ENCODE results near the gene KCNQ1. TPM values are rescaled to one million over a fixed set of nuclear protein-coding genes. Genes with fewer than 3 reads are reported as not detected.

KCNQ1 gene
- total RNA-seq, 1 donor from 2014 or later, result 4.8 TPM

DNA sequence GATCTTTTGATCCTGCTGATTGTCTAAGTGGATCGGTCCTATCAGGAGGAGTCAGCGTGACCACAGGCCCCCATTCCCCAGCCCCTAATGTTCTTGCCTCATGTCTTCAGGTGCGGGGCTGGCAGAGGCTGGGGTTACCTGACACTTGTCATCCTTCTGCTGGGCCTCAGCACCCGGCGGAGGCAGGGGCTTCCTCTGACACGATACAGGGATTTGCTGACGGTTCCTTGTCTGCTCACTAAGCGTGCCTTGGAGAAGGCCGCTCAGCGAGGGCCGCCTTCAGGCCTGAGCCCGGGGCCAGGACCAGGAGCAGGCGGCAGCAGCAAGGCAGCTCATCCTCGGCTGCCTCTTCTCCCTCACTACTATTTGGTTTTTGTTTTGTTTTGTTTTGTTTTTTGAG, 300.7 kb downstream of the KCNQ1 start:
- Mint-ChIP-seq H3K4me1 (ENCODE audit: unreplicated experiment) (peaks cover 36% of the 10 kb centered on the region), H3K9me3 (no peaks in the 10 kb centered on the region), H3K36me3 (no peaks in the 10 kb centered on the region), H3K27me3 (no peaks in the 10 kb centered on the region), H3K4me3 (no peak overlapping the region), H3K27ac (no peak overlapping the region)
- TF ChIP-seq, protein P1, sequence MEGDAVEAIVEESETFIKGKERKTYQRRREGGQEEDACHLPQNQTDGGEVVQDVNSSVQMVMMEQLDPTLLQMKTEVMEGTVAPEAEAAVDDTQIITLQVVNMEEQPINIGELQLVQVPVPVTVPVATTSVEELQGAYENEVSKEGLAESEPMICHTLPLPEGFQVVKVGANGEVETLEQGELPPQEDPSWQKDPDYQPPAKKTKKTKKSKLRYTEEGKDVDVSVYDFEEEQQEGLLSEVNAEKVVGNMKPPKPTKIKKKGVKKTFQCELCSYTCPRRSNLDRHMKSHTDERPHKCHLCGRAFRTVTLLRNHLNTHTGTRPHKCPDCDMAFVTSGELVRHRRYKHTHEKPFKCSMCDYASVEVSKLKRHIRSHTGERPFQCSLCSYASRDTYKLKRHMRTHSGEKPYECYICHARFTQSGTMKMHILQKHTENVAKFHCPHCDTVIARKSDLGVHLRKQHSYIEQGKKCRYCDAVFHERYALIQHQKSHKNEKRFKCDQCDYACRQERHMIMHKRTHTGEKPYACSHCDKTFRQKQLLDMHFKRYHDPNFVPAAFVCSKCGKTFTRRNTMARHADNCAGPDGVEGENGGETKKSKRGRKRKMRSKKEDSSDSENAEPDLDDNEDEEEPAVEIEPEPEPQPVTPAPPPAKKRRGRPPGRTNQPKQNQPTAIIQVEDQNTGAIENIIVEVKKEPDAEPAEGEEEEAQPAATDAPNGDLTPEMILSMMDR (conservative IDR thresholded peaks at IDR 0.05), result no peak
- DNase-seq (ENCODE audit: extremely low spot score, unreplicated experiment), result no peak

DNA sequence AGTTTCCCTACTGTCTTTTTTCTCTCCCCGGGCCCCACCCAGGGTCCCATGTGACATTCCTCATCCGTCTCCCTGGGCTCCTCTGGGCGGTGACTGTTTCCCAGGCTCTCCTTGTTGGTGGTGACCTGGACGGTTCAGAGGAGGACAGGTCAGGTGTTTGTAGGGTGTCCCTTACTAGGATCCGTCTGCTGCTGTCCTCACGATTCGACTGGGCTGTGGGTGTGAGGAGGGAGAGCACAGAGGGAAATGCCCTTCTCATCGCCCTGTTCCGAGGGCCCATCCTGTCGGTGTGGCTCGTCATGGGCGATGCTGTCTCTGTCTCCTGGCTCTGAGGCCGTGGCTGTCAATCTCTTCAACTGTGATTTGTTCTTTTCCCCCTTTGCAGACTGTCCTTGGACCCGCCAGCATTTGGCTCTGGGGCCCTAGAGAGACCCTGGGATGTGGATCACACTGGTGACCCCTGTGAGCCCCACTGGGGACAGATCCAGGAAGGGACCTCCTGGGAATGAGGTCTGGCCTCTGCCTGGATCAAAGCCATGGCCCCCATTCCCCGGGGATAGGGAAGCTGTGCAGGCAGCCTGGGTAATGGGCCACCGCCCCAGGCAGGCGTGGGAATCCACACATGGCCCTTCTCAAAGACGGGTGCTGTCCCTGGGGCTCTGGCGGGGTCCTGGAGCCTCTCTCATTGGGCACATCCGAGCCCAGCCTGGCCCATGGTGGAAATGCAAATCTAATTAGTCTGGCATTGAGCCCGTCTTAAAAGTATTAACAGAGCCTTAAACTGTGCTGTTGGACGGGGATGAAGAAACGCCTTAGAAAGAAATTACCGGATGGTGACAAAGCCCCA, 301.8 kb downstream of the KCNQ1 start:
- Mint-ChIP-seq H3K36me3 (no peaks in the 10 kb centered on the region), H3K27ac (no peak overlapping the region), H3K4me3 (no peak overlapping the region), H3K9me3 (no peaks in the 10 kb centered on the region), H3K4me1 (ENCODE audit: unreplicated experiment) (peaks cover 38% of the 10 kb centered on the region), H3K27me3 (no peaks in the 10 kb centered on the region)
- no peak for DNase-seq (ENCODE audit: extremely low spot score, unreplicated experiment)
- TF ChIP-seq, protein P1 (conservative IDR thresholded peaks at IDR 0.05), result no peak

DNA sequence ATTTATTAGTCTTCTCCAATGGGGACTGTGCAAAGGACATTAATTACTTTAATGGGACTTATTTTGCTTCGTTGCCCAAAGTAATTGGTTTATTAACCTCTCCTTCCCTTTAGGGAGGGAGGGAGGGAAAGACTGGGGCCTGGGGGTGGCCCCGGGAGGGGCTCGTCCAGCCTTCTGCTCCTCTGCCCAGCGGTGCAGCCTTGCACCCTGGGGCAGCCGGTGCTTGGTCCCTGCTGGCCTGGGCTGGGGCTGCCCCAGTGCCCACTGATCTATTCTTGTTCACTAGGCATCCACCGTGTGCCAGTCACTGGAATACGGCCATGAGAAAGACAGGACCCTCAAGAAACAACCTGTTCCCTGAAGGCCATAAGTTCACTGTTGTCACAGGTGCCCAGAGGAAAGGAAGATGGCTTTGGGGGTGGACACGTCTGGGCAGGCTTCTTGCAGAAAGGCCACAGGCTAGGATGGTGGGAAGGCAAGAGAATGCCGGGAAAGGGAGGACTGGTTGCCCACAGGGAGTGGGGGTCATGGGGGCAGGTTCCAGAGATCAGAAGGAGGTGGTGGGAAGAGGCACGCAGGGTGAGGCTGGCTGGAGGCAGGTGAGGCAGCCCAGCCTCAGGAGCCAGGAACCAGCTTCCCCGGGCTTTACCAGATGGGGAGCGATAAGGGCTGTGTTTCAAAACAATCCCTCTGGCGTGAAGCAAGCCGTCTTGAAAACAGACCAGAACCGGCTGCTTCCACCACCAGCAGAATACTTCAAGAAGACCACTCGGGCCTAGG, 302.6 kb downstream of the KCNQ1 start:
- no peak overlapping the region for H3K4me3 Mint-ChIP-seq
- H3K27ac Mint-ChIP-seq, result peak overlapping the region; percentile 34
- DNase-seq (ENCODE audit: extremely low spot score, unreplicated experiment), result no peak
- no peaks in the 10 kb centered on the region for H3K27me3 Mint-ChIP-seq
- no peaks in the 10 kb centered on the region for H3K36me3 Mint-ChIP-seq
- peaks cover 31% of the 10 kb centered on the region for H3K4me1 Mint-ChIP-seq (ENCODE audit: unreplicated experiment)
- TF ChIP-seq, protein P1 (conservative IDR thresholded peaks at IDR 0.05), result no peak
- H3K9me3 Mint-ChIP-seq, result no peaks in the 10 kb centered on the region

DNA sequence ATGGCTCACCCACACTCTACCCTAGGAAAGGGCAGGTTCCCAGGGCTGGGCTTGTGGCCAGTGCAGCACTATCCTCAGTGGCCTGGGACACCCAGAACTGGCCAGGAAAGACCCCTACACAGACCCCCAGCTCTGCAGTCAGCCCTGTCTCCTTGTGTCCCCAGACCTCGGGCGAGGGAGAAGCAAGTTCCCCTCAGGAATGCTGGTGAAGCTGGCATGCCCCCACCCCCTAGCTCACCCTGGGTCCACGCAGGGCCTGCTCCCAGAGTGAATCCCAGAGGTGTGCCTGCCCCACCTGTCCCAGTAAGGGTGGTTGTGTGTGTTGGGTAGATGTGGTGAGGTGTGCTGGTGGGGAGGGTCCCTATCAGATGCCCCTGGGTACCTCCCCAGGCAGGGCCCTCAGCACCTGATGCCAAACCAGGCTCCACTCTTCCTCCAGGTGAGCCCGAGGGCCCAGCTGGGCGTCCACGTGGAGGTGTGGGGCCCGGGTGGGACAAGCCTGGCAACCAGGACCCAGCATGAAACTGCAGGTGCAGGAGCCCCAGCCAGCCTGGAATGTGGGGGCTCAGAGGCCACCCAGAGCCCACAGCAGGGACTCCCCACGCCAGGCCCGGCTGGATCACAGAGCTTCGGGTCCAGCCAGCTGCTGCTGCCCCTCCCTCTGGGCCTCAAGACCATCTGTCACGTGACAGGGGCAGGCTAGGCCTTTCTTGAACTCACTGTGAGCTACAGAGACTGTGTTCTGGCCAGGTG, 303.4 kb downstream of the KCNQ1 start:
- Mint-ChIP-seq H3K36me3 (no peaks in the 10 kb centered on the region), H3K27ac (no peak overlapping the region), H3K27me3 (no peaks in the 10 kb centered on the region), H3K4me1 (ENCODE audit: unreplicated experiment) (peaks cover 34% of the 10 kb centered on the region), H3K9me3 (no peaks in the 10 kb centered on the region), H3K4me3 (no peak overlapping the region)
- TF ChIP-seq, protein P1 (conservative IDR thresholded peaks at IDR 0.05), result no peak
- DNase-seq (ENCODE audit: extremely low spot score, unreplicated experiment), result no peak

DNA sequence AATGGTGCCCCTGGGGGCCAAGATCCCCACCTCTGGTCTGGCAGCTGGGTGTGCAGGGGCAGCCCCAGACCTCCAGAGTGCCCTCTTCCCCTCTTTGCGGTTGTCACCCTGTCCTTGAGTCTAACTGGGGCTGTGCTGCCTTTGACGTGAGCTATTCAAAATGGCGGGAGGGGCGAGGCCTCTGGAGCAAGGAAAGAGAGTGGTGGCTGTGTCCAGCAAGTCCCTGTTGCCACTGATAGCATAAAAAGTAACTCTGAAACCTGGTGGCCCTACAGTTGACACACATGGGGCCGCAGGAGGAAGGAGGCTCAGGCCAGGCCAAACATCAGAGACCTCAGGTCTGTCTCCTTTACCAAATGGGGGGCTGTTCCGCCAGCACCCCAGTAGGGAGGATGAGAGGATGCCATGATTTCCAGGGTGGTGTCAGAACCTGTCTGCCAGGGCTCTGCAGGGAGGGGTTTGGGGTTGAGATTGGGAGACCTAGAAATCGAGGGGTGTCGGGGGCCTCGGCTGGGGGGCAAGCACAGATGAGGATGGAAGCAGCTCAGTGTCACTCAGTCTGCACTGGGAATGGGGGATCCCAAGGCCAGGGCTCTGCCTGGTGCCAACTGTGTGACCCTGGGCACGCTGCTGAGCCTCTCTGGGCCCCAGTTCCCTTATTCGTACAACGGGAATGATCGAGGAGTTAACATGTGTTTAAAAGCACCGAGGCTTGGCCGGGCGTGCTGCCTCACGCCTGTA, 304.2 kb downstream of the KCNQ1 start:
- Mint-ChIP-seq H3K4me1 (ENCODE audit: unreplicated experiment) (peaks cover 28% of the 10 kb centered on the region), H3K27ac (no peak overlapping the region), H3K4me3 (no peak overlapping the region), H3K36me3 (no peaks in the 10 kb centered on the region), H3K9me3 (no peaks in the 10 kb centered on the region), H3K27me3 (no peaks in the 10 kb centered on the region)
- TF ChIP-seq, protein P1 (conservative IDR thresholded peaks at IDR 0.05), result no peak
- no peak for DNase-seq (ENCODE audit: extremely low spot score, unreplicated experiment)

Data from type B pancreatic cell (in vitro differentiated cells).